GM18508 (cell line): ENCODE results near the gene MCM9.

Experiments used
- ATAC-seq: cut with Tn5 transposase; IDR thresholded peaks from one replicate; pipeline ENCODE4 v1.9.1; 2021; ENCODE audit warnings: moderate number of reproducible peaks; ENCODE audit not compliant: insufficient read depth, unreplicated experiment

Gene MCM9

GRCh38 chr6:118934461-118935330 is at the start of gene MCM9:
MCM9 (minus strand) TSS chr6:118935159; CDS start chr6:118931723, 3,436 bp downstream.
- peak; percentile 91 for ATAC-seq

GRCh38 chr6:118984342-118984741 is 49.4 kb upstream of the MCM9 start:
- ATAC-seq: no peak

- no peak for ATAC-seq
These were observed 47.6 kb upstream of the MCM9 start for GRCh38 chr6:118982575-118982911.

- ATAC-seq: no peak
These were observed 47.1 kb upstream of the MCM9 start for GRCh38 chr6:118981884-118982574.

GRCh38 chr6:118980063-118980462 is 45.1 kb upstream of the MCM9 start:
- no peak for ATAC-seq

- no peak for ATAC-seq
These were observed 39.8 kb upstream of the MCM9 start for GRCh38 chr6:118974790-118975189.

- ATAC-seq: no peak
These were observed 36.7 kb upstream of the MCM9 start for GRCh38 chr6:118971682-118972081.

GRCh38 chr6:118970866-118971265 is 35.9 kb upstream of the MCM9 start:
- ATAC-seq: no peak

GRCh38 chr6:118968416-118968815 is 33.5 kb upstream of the MCM9 start:
- ATAC-seq: no peak

GRCh38 chr6:118967239-118967638 is 32.3 kb upstream of the MCM9 start:
- ATAC-seq: no peak

GRCh38 chr6:118965843-118966370 is 30.9 kb upstream of the MCM9 start:
- no peak for ATAC-seq

GRCh38 chr6:118965371-118965770 is 30.4 kb upstream of the MCM9 start:
- ATAC-seq: no peak

- no peak for ATAC-seq
These were observed 28.0 kb upstream of the MCM9 start for GRCh38 chr6:118963003-118963402.

GRCh38 chr6:118959903-118960302 is 24.9 kb upstream of the MCM9 start:
- no peak for ATAC-seq

- ATAC-seq: no peak
These were observed 18.4 kb upstream of the MCM9 start for GRCh38 chr6:118953391-118953790.

GRCh38 chr6:118952683-118953082 is 17.7 kb upstream of the MCM9 start:
- ATAC-seq: no peak

GRCh38 chr6:118945217-118945616 is 10.3 kb upstream of the MCM9 start:
- no peak for ATAC-seq

GRCh38 chr6:118940770-118941169 is 5.8 kb upstream of the MCM9 start:
- ATAC-seq: no peak

GRCh38 chr6:118939683-118940082 is 4.7 kb upstream of the MCM9 start:
- no peak for ATAC-seq

GRCh38 chr6:118935978-118936703 is 1.2 kb upstream of the MCM9 start:
- ATAC-seq: no peak

- no peak for ATAC-seq
These were observed 341 bp upstream of the MCM9 start for GRCh38 chr6:118935331-118935668.
